ENCODE results near the gene PAPOLB. TPM values are rescaled to one million over a fixed set of nuclear protein-coding genes. Genes with fewer than 3 reads are reported as not detected.

Gene PAPOLB
- polyA plus RNA-seq, 3 donors = not detected

GRCh38 chr7:4842319-4843064 is 19.3 kb downstream of the PAPOLB start:
- peaks cover 7% of the 10 kb centered on the region for H3K4me1 Mint-ChIP-seq
- H3K36me3 Mint-ChIP-seq = no peaks in the 10 kb centered on the region
- WGBS (ENCODE audit: insufficient coverage) = 88% methylated on average over 15 of the region's 22 CpGs
- Histone ChIP-seq H3K36me3 (replicated peaks in 1 of 2; ENCODE audit: control insufficient read depth in 1 of 2, insufficient read depth in 2 of 2, low read length in 2 of 2) (no peaks in the 10 kb centered on the region), H3K9me3 (replicated peaks in 1 of 2; ENCODE audit: control insufficient read depth in 1 of 2, insufficient read depth in 1 of 2, low read length in 2 of 2) (no peaks in the 10 kb centered on the region), H3K9ac (ENCODE audit: insufficient read depth, low read length, poor library complexity, severe bottlenecking) (no peak overlapping the region), H3K4me2 (replicated peaks; ENCODE audit: extremely low read depth, low read length, poor library complexity, severe bottlenecking) (no peak overlapping the region), H4K20me1 (ENCODE audit: insufficient read depth, low read length) (no peaks in the 10 kb centered on the region), H3K4me1 (ENCODE audit: control insufficient read depth in 1 of 2, insufficient read depth in 2 of 2, low read length in 2 of 2) (no peaks in the 10 kb centered on the region), H3K27me3 (ENCODE audit: control insufficient read depth in 2 of 2, insufficient read depth in 2 of 2, low read length in 2 of 2) (peaks cover 0 to 3% of the 10 kb centered on the region in 2 donors), H3K79me2 (ENCODE audit: insufficient read depth, low read length) (no peaks in the 10 kb centered on the region), H3K27ac (ENCODE audit: low read depth in 1 of 2, low read length in 2 of 2) (no peak overlapping the region), H3K4me3 (replicated peaks in 1 of 3; ENCODE audit: low read depth in 2 of 3, low read length in 3 of 3) (no peak overlapping the region), H2AFZ (ENCODE audit: insufficient read depth, low read depth, low read length, poor library complexity, severe bottlenecking) (no peak overlapping the region)
- H3K9me3 Mint-ChIP-seq = peaks cover 0 to 4% (median 0%) of the 10 kb centered on the region in 7 donors
- no peak overlapping the region for H3K27ac Mint-ChIP-seq
- no peak overlapping the region for H3K4me3 Mint-ChIP-seq
- H3K27me3 Mint-ChIP-seq (ENCODE audit: low read depth in 3 of 3) = peaks cover 6 to 25% (median 10%) of the 10 kb centered on the region in 3 donors
- DNase-seq = no peak
- TF ChIP-seq, protein P1, sequence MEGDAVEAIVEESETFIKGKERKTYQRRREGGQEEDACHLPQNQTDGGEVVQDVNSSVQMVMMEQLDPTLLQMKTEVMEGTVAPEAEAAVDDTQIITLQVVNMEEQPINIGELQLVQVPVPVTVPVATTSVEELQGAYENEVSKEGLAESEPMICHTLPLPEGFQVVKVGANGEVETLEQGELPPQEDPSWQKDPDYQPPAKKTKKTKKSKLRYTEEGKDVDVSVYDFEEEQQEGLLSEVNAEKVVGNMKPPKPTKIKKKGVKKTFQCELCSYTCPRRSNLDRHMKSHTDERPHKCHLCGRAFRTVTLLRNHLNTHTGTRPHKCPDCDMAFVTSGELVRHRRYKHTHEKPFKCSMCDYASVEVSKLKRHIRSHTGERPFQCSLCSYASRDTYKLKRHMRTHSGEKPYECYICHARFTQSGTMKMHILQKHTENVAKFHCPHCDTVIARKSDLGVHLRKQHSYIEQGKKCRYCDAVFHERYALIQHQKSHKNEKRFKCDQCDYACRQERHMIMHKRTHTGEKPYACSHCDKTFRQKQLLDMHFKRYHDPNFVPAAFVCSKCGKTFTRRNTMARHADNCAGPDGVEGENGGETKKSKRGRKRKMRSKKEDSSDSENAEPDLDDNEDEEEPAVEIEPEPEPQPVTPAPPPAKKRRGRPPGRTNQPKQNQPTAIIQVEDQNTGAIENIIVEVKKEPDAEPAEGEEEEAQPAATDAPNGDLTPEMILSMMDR (IDR thresholded peaks at IDR 0.05) = no peak
- intact Hi-C loops (cut with micrococcal nuclease) = no loop called here

DNA sequence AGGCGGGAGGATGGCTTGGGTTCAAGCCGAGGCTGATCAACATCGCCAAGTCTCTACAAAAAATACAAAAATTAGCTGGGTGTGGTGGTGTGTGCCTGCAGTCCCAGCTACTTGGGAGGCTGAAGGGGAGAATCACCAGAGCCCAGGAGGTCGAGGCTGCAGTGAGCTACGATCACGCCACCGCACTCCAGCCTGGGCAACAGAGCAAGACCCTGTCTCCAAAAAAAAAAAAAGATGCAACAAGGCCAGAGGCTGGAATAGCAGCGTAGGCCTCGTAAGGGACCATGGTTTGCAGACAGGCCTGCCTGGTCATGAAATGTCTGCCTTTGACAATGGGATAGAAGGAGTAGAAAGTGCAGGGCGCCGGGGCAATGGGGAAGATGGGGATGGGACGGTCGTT is 20.0 kb downstream of the PAPOLB start:
- Histone ChIP-seq H3K4me3 (replicated peaks in 1 of 3; ENCODE audit: low read depth in 2 of 3, low read length in 3 of 3) (no peak overlapping the region), H3K27me3 (ENCODE audit: control insufficient read depth in 2 of 2, insufficient read depth in 2 of 2, low read length in 2 of 2) (peaks cover 0 to 3% of the 10 kb centered on the region in 2 donors), H3K9ac (ENCODE audit: insufficient read depth, low read length, poor library complexity, severe bottlenecking) (no peak overlapping the region), H3K4me1 (ENCODE audit: control insufficient read depth in 1 of 2, insufficient read depth in 2 of 2, low read length in 2 of 2) (no peaks in the 10 kb centered on the region), H3K36me3 (replicated peaks in 1 of 2; ENCODE audit: control insufficient read depth in 1 of 2, insufficient read depth in 2 of 2, low read length in 2 of 2) (no peaks in the 10 kb centered on the region), H3K79me2 (ENCODE audit: insufficient read depth, low read length) (no peaks in the 10 kb centered on the region), H4K20me1 (ENCODE audit: insufficient read depth, low read length) (no peaks in the 10 kb centered on the region), H3K27ac (ENCODE audit: low read depth in 1 of 2, low read length in 2 of 2) (no peak overlapping the region), H2AFZ (ENCODE audit: insufficient read depth, low read depth, low read length, poor library complexity, severe bottlenecking) (no peak overlapping the region), H3K9me3 (replicated peaks in 1 of 2; ENCODE audit: control insufficient read depth in 1 of 2, insufficient read depth in 1 of 2, low read length in 2 of 2) (no peaks in the 10 kb centered on the region), H3K4me2 (replicated peaks; ENCODE audit: extremely low read depth, low read length, poor library complexity, severe bottlenecking) (no peak overlapping the region)
- TF ChIP-seq, protein P1 (IDR thresholded peaks at IDR 0.05) = no peak
- no peak overlapping the region for H3K27ac Mint-ChIP-seq
- no peaks in the 10 kb centered on the region for H3K36me3 Mint-ChIP-seq
- peaks cover 7% of the 10 kb centered on the region for H3K4me1 Mint-ChIP-seq
- no peak overlapping the region for H3K4me3 Mint-ChIP-seq
- DNase-seq = no peak
- peaks cover 0 to 4% (median 0%) of the 10 kb centered on the region in 7 donors for H3K9me3 Mint-ChIP-seq
- WGBS (ENCODE audit: insufficient coverage) = 88% methylated on average over 4 of the region's 13 CpGs
- intact Hi-C loops (cut with micrococcal nuclease) = no loop called here
- peaks cover 6 to 25% (median 10%) of the 10 kb centered on the region in 3 donors for H3K27me3 Mint-ChIP-seq (ENCODE audit: low read depth in 3 of 3)
